COR-L47 (cell line): Measurements from ENCODE around the gene GATA6.
"Not testable (repeated sequence)": the region's sequence is repeated elsewhere in the genome, so short reads cannot be mapped to it uniquely, and the experiment has no call there.

Source experiments
- DNase-seq: peaks from one replicate; lab custom pipeline; 2025; lab: John Stamatoyannopoulos, UW

GATA6 gene

GRCh38 chr18:22182884-22183697, 13.7 kb downstream of the GATA6 start:
- DNase-seq: no peak

- DNase-seq: no peak
These were observed 14.3 kb downstream of the GATA6 start for GRCh38 chr18:22183698-22184170.

- DNase-seq: not testable (repeated sequence)
These were observed 15.2 kb downstream of the GATA6 start for GRCh38 chr18:22184573-22184972.

- no peak for DNase-seq
These were observed 15.9 kb downstream of the GATA6 start for GRCh38 chr18:22185273-22185672.

GRCh38 chr18:22185771-22186386, 16.5 kb downstream of the GATA6 start:
- DNase-seq: no peak

- no peak for DNase-seq
These were observed 17.1 kb downstream of the GATA6 start for GRCh38 chr18:22186484-22186971.

GRCh38 chr18:22188559-22189267, 19.3 kb downstream of the GATA6 start:
- no peak for DNase-seq

- DNase-seq: no peak
These were observed 20.2 kb downstream of the GATA6 start for GRCh38 chr18:22189449-22190166.

- no peak for DNase-seq
These were observed 21.9 kb downstream of the GATA6 start for GRCh38 chr18:22191346-22191695.

GRCh38 chr18:22191923-22192322, 22.5 kb downstream of the GATA6 start:
- no peak for DNase-seq

- no peak for DNase-seq
These were observed 24.1 kb downstream of the GATA6 start for GRCh38 chr18:22193466-22193865.

GRCh38 chr18:22194151-22194598, 24.8 kb downstream of the GATA6 start:
- no peak for DNase-seq

- DNase-seq: no peak
These were observed 25.7 kb downstream of the GATA6 start for GRCh38 chr18:22195052-22195451.

GRCh38 chr18:22196943-22197342, 27.6 kb downstream of the GATA6 start:
- not testable (repeated sequence) for DNase-seq

- no peak for DNase-seq
These were observed 28.3 kb downstream of the GATA6 start for GRCh38 chr18:22197668-22198067.

GRCh38 chr18:22198163-22198562, 28.8 kb downstream of the GATA6 start:
- no peak for DNase-seq

- DNase-seq: no peak
These were observed 29.6 kb downstream of the GATA6 start for GRCh38 chr18:22199005-22199404.

- DNase-seq: no peak
These were observed 31.3 kb downstream of the GATA6 start for GRCh38 chr18:22200611-22201225.

- DNase-seq: no peak
These were observed 33.6 kb downstream of the GATA6 start for GRCh38 chr18:22203035-22203434.

GRCh38 chr18:22203536-22204213, 34.3 kb downstream of the GATA6 start:
- no peak for DNase-seq

GRCh38 chr18:22204214-22204536, 34.8 kb downstream of the GATA6 start:
- no peak for DNase-seq
